ENCODE results near the gene FBXL17.

Gene FBXL17

GRCh38 chr5:108249785-108250426 lies 132.0 kb downstream of the FBXL17 start:
- no peak for DNase-seq (ENCODE audit: low read depth in 2 of 2)

GRCh38 chr5:108249095-108249784 lies 132.7 kb downstream of the FBXL17 start:
- no peak for DNase-seq (ENCODE audit: low read depth in 2 of 2)

- DNase-seq (ENCODE audit: low read depth in 2 of 2) = no peak
Measured at GRCh38 chr5:108238936-108239887, 142.7 kb downstream of the FBXL17 start.

GRCh38 chr5:108238461-108238860 lies 143.4 kb downstream of the FBXL17 start:
- DNase-seq (ENCODE audit: low read depth in 2 of 2) = no peak

GRCh38 chr5:108233617-108234155 lies 148.2 kb downstream of the FBXL17 start:
- DNase-seq (ENCODE audit: low read depth in 2 of 2) = no peak

- DNase-seq (ENCODE audit: low read depth in 2 of 2) = no peak
Measured at GRCh38 chr5:108232805-108233204, 149.1 kb downstream of the FBXL17 start.

- no peak for DNase-seq (ENCODE audit: low read depth in 2 of 2)
Measured at GRCh38 chr5:108222011-108222410, 159.9 kb downstream of the FBXL17 start.

GRCh38 chr5:108220834-108221233 lies 161.1 kb downstream of the FBXL17 start:
- no peak for DNase-seq (ENCODE audit: low read depth in 2 of 2)

- DNase-seq (ENCODE audit: low read depth in 2 of 2) = no peak
Measured at GRCh38 chr5:108216890-108217289, 165.0 kb downstream of the FBXL17 start.

GRCh38 chr5:108214857-108215256 lies 167.0 kb downstream of the FBXL17 start:
- DNase-seq (ENCODE audit: low read depth in 2 of 2) = no peak

GRCh38 chr5:108212775-108213346 lies 169.0 kb downstream of the FBXL17 start:
- no peak for DNase-seq (ENCODE audit: low read depth in 2 of 2)

- no peak for DNase-seq (ENCODE audit: low read depth in 2 of 2)
Measured at GRCh38 chr5:108206707-108207106, 175.2 kb downstream of the FBXL17 start.

- DNase-seq (ENCODE audit: low read depth in 2 of 2) = no peak
Measured at GRCh38 chr5:108201721-108202120, 180.2 kb downstream of the FBXL17 start.

GRCh38 chr5:108196276-108196675 lies 185.6 kb downstream of the FBXL17 start:
- no peak for DNase-seq (ENCODE audit: low read depth in 2 of 2)

GRCh38 chr5:108193021-108193795 lies 188.7 kb downstream of the FBXL17 start:
- peak; percentile 29 to 48 for DNase-seq (ENCODE audit: low read depth in 2 of 2)

- DNase-seq (ENCODE audit: low read depth in 2 of 2) = no peak
Measured at GRCh38 chr5:108184940-108185339, 197.0 kb downstream of the FBXL17 start.

GRCh38 chr5:108181975-108182374 lies 199.9 kb downstream of the FBXL17 start:
- DNase-seq (ENCODE audit: low read depth in 2 of 2) = no peak

GRCh38 chr5:108174286-108174685 lies 207.6 kb downstream of the FBXL17 start:
- no peak for DNase-seq (ENCODE audit: low read depth in 2 of 2)

GRCh38 chr5:108171759-108172158 lies 210.1 kb downstream of the FBXL17 start:
- DNase-seq (ENCODE audit: low read depth in 2 of 2) = no peak

- no peak for DNase-seq (ENCODE audit: low read depth in 2 of 2)
Measured at GRCh38 chr5:108168915-108169314, 213.0 kb downstream of the FBXL17 start.

- no peak for DNase-seq (ENCODE audit: low read depth in 2 of 2)
Measured at GRCh38 chr5:108167174-108167573, 214.7 kb downstream of the FBXL17 start.

Data from fibroblast of skin of left biceps (primary cell).